RWPE1 (cell line): Measurements from ENCODE around the gene KIFC1.

Experiments used
- CTCF ChIA-PET: fragments of 350-600 bp; sonication (Branson Sonifier 250); formaldehyde crosslinking; extraction: SDS; loops from one replicate; lab custom pipeline; 2021; lab: Yijun Ruan, JAX
- POLR2A ChIA-PET: fragments of 400-600 bp; formaldehyde crosslinking; extraction: SDS; loops from one replicate; lab custom pipeline; 2020; ENCODE audit warnings: antibody characterized with exemption; ENCODE audit not compliant: low non-redundant PET; lab: Yijun Ruan, JAX
- DNase-seq: peaks from one replicate; pipeline ENCODE4 v3.0.0; 2012; ENCODE audit warnings: low spot score
- H3K27ac ChIP-seq: fragments of 450-650 bp; 2 replicates; pipeline ENCODE4 v1.5.1; 2017
- TF ChIP-seq, protein P1 (sequence below): fragments of 450-650 bp; conservative IDR thresholded peaks from 2 replicates; pipeline ENCODE4 v1.5.1; 2017; ENCODE audit warnings: low read depth, mild to moderate bottlenecking

Gene KIFC1

GRCh38 chr6:33428224-33428965 lies 36.8 kb downstream of the KIFC1 start:
- POLR2A ChIA-PET, result no interaction called here
- TF ChIP-seq, protein P1, sequence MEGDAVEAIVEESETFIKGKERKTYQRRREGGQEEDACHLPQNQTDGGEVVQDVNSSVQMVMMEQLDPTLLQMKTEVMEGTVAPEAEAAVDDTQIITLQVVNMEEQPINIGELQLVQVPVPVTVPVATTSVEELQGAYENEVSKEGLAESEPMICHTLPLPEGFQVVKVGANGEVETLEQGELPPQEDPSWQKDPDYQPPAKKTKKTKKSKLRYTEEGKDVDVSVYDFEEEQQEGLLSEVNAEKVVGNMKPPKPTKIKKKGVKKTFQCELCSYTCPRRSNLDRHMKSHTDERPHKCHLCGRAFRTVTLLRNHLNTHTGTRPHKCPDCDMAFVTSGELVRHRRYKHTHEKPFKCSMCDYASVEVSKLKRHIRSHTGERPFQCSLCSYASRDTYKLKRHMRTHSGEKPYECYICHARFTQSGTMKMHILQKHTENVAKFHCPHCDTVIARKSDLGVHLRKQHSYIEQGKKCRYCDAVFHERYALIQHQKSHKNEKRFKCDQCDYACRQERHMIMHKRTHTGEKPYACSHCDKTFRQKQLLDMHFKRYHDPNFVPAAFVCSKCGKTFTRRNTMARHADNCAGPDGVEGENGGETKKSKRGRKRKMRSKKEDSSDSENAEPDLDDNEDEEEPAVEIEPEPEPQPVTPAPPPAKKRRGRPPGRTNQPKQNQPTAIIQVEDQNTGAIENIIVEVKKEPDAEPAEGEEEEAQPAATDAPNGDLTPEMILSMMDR, result peak; percentile 25; the same call in 1 of the 2 replicates
- peak overlapping the region; percentile 99 for H3K27ac ChIP-seq
- CTCF ChIA-PET, result interaction anchor here (0.6 kb wide), 1 partner anchor 21 kb away, joined by 3 read pairs; no protein-coding TSS in a partner anchor
- peak; percentile 79 for DNase-seq

GRCh38 chr6:33428966-33429749 lies 37.5 kb downstream of the KIFC1 start:
- ChIA-PET POLR2A (no interaction called here), CTCF (interaction anchor here (0.6 kb wide), 1 partner anchor 22 kb away, joined by 3 read pairs; no protein-coding TSS in a partner anchor)
- TF ChIP-seq, protein P1, result no peak
- H3K27ac ChIP-seq, result peak overlapping the region; percentile 99
- no peak for DNase-seq

DNA sequence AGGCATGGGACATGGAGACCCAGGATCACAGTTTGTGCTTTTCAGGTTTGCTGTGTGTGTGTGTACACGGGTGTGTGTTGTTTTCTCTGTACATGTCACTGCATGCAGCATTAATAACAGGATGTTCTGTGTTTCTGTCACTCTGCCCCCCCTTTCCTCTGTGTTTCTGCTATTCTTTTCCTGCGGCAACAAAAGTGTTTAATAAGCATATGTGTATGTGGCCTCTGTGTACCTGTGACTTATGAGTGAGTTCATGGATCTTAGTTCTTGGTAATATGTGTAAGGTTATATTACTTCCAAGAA lies 38.1 kb downstream of the KIFC1 start:
- CTCF ChIA-PET, result no interaction called here

GRCh38 chr6:33430334-33430733 lies 38.7 kb downstream of the KIFC1 start:
- H3K27ac ChIP-seq, result peak overlapping the region; percentile 46; the same call in 1 of the 2 replicates
- TF ChIP-seq, protein P1, result no peak
- ChIA-PET CTCF (no interaction called here), POLR2A (no interaction called here)
- DNase-seq, result no peak

More for the DNA sequence above, 38.1 kb downstream of the KIFC1 start:
- peak overlapping the region; percentile 99 for H3K27ac ChIP-seq
- TF ChIP-seq, protein P1, result no peak
- POLR2A ChIA-PET, result no interaction called here
- DNase-seq, result no peak

- POLR2A ChIA-PET, result interaction anchor here (0.6 kb wide), 1 partner anchor 24 kb away, joined by 5 read pairs; no protein-coding TSS in a partner anchor
- TF ChIP-seq, protein P1, result no peak
- peak overlapping the region; percentile 46 for H3K27ac ChIP-seq
- CTCF ChIA-PET, result interaction anchor here (0.6 to 0.8 kb wide), 2 partner anchors 140 to 146 kb away, joined by 4 to 6 read pairs; no protein-coding TSS in a partner anchor
- peak; percentile 73 for DNase-seq
Measured at GRCh38 chr6:33430991-33431879, 39.6 kb downstream of the KIFC1 start.
